Upper lobe of right lung (tissue), 1 donor: ENCODE data around the gene VWDE. TPM values are rescaled to one million over a fixed set of nuclear protein-coding genes. Genes with fewer than 3 reads are reported as not detected.

Source experiments
- ATAC-seq: fragments of 200-7000 bp; cut with Tn5 transposase; one replicate; pipeline ENCODE4 v1.9.1; 2020; ENCODE audit warnings: mild to moderate bottlenecking, moderate library complexity
- DNase-seq: peaks from one replicate; pipeline ENCODE4 v3.0.0-alpha.2; 2020
- H3K27ac ChIP-seq: fragments of 200-600 bp; one replicate; pipeline ENCODE4 v1.8.0; 2022
- H3K27me3 ChIP-seq: fragments of 200-600 bp; one replicate; pipeline ENCODE4 v1.8.0; 2022; ENCODE audit warnings: mild to moderate bottlenecking
- H3K36me3 ChIP-seq: fragments of 200-600 bp; one replicate; pipeline ENCODE4 v1.8.0; 2022
- H3K4me1 ChIP-seq: fragments of 200-600 bp; one replicate; pipeline ENCODE4 v1.8.0; 2022
- H3K4me3 ChIP-seq: fragments of 200-600 bp; one replicate; pipeline ENCODE4 v1.8.0; 2022; ENCODE audit warnings: mild to moderate bottlenecking
- H3K9me3 ChIP-seq: fragments of 200-600 bp; one replicate; pipeline ENCODE4 v1.8.0; 2022
- intact Hi-C: fragments of 100-400 bp; cut with DNase I; formaldehyde crosslinking; loops from one replicate; pipeline ENCODE4 v1.11.0; 2022
- total RNA-seq: library from RNA; stranded (reverse); fragmentation: NEBNext Ultra II Directional; extraction: Animal tissue kit (Norgen Biotek cat#: 25700); gene quantifications from one replicate; pipeline ENCODE4 v1.2.1, GENCODE V29; 2021
- TF ChIP-seq, protein P1 (sequence below): fragments of 200-600 bp; IDR thresholded peaks from one replicate; pipeline ENCODE4 v1.8.0; 2022; ENCODE audit warnings: antibody characterized with exemption
- donor health status: DM: no; HTN: yes; CAD: no; lungs with severe emphysema.

The VWDE gene
- total RNA-seq, 1 donor from 2014 or later = 0.90 TPM

DNA sequence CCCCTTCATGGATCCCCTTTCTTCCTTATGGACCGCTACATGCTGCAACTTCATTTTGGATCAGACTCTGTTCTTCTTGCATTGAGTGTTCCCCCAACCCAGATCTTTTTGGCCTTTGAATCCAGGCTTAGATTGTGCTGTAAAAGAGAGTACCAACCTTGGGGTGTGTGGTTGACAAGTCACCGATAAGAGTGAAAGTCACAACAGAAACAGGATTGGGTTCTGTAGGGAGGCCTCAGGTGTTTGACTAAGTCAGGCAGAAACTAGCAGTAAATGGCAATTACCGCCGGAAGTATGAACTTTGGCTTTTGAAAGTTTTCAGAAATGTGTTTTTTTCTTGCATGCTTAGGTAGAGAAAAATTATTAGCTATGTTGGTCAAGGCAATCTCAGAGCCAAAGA is 103.2 kb downstream of the VWDE start:
- no peak for ATAC-seq
- no peaks in the 10 kb centered on the region for H3K27me3 ChIP-seq

DNA sequence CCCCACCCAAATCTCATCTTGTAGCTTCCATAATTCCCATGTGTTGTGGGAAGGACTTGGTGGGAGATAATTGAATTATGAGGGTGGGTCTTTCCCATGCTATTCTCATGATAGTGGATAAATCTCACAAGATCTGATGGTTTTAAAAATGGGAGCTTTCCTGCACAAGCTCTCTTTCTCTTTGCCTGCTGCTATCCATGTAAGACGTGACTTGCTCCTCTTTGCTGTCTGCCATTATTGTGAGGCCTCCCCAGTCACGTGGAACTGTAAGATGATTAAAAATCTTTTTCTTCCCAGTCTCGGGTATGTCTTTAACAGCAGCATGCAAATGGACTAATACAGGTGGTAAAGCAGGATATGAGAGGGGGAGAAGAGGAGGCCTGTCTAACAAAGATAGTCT is 104.3 kb downstream of the VWDE start:
- Histone ChIP-seq H3K4me3 (no peak overlapping the region), H3K27me3 (no peaks in the 10 kb centered on the region), H3K36me3 (no peaks in the 10 kb centered on the region), H3K4me1 (no peaks in the 10 kb centered on the region), H3K9me3 (no peaks in the 10 kb centered on the region), H3K27ac (no peak overlapping the region)
- no peak for DNase-seq
- no peak for ATAC-seq
- intact Hi-C loops = no loop called here
- TF ChIP-seq, protein P1, sequence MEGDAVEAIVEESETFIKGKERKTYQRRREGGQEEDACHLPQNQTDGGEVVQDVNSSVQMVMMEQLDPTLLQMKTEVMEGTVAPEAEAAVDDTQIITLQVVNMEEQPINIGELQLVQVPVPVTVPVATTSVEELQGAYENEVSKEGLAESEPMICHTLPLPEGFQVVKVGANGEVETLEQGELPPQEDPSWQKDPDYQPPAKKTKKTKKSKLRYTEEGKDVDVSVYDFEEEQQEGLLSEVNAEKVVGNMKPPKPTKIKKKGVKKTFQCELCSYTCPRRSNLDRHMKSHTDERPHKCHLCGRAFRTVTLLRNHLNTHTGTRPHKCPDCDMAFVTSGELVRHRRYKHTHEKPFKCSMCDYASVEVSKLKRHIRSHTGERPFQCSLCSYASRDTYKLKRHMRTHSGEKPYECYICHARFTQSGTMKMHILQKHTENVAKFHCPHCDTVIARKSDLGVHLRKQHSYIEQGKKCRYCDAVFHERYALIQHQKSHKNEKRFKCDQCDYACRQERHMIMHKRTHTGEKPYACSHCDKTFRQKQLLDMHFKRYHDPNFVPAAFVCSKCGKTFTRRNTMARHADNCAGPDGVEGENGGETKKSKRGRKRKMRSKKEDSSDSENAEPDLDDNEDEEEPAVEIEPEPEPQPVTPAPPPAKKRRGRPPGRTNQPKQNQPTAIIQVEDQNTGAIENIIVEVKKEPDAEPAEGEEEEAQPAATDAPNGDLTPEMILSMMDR = no peak

More for the DNA sequence above, 103.2 kb downstream of the VWDE start:
- no peaks in the 10 kb centered on the region for H3K9me3 ChIP-seq
- no peak overlapping the region for H3K4me3 ChIP-seq
- H3K36me3 ChIP-seq = no peaks in the 10 kb centered on the region
- no peak for DNase-seq
- no peak overlapping the region for H3K27ac ChIP-seq
- no peaks in the 10 kb centered on the region for H3K4me1 ChIP-seq
- TF ChIP-seq, protein P1 = no peak
- intact Hi-C loops = no loop called here

DNA sequence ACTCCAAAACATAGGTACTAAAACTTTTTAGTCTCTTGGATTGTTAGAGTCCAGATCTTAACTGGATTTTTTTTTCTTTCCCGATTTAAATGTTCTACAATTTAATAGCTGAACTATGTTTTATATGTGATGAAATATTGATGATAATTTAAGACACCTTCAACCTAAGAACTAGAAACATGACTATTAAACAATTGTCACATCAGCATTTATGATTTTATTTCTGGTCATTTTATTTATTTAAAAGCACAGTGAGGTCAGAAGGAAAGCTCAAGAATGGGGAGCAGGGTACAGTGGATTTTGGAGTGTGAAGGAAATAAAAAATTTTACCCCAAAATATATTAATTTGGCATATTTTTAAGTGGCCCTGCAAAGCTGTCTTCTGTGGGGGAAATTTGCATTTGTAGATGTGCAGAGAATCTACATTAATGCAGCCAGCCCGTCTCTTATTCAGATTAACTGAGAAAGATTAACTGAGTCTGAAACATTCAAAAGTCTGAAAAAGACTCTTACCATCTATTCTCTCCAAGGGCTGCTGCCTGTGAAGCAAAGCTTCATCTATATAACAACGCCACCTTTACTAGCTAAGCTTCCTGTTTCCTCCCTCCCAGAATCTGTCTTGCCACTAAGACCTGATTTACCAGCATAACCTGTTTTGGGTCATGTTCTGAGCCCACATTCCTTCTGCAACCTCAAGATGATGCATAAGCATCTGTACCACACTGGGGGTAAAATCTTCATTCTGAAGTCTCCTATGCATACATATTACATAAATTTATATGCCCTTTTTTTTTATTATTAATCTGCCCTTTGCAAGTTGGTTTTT is 106.2 kb downstream of the VWDE start:
- Histone ChIP-seq H3K4me1 (no peaks in the 10 kb centered on the region), H3K4me3 (no peak overlapping the region), H3K27ac (no peak overlapping the region), H3K36me3 (no peaks in the 10 kb centered on the region), H3K27me3 (no peaks in the 10 kb centered on the region), H3K9me3 (no peaks in the 10 kb centered on the region)
- DNase-seq (no peak), ATAC-seq (no peak)
- TF ChIP-seq, protein P1 = no peak
- intact Hi-C loops = no loop called here

DNA sequence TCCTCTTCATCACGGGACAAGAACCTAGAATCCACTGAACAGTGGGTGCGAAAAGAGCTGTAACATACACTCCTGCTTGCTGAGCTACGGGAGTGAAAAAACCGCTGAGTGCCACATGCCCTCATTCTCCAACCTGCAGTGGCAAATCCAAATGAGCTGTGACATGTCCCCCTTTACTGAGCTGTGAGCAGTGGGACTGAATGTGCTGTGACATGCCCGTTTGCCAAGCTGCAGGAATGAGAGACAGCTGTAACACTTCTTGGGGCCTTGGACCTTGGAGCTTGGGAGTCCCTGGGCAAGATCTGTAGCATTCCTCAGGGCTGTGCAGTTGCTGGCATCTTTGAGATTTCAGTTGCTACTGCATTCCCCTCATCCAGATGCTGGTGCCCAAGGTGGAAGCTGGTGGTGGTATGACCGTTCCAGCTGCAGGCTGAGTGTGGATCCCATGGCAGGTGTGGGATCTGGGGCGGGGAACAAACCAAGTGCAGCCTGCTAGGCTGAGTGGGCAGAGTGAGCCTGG is 107.6 kb downstream of the VWDE start:
- intact Hi-C loops = no loop called here
- ATAC-seq = no peak
- Histone ChIP-seq H3K36me3 (no peaks in the 10 kb centered on the region), H3K27ac (no peak overlapping the region), H3K4me1 (no peaks in the 10 kb centered on the region), H3K27me3 (no peaks in the 10 kb centered on the region), H3K9me3 (no peaks in the 10 kb centered on the region), H3K4me3 (no peak overlapping the region)
- no peak for DNase-seq
- TF ChIP-seq, protein P1 = no peak

DNA sequence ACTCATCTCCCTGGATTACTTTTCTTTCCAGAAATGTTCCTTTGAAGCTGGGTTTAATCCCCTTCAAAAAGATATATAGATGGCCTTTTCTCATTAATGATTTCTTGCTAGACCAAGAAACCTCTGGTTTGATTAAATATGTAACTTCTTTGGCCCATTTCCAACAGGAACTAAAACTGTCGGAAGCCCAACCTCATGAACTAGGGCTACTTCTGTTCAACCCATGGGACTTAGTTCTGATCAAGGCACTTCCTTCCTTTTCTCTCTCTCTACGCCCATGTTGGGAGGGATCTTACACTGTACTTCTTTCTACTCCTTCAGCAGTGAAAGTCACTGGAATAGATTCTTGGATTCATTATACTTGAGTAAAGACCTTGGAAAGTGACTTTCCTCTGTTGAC is 109.0 kb downstream of the VWDE start:
- H3K4me1 ChIP-seq = no peaks in the 10 kb centered on the region
- intact Hi-C loops = no loop called here
- DNase-seq (no peak), ATAC-seq (peak; percentile 78)
- H3K27ac ChIP-seq = no peak overlapping the region
- H3K9me3 ChIP-seq = no peaks in the 10 kb centered on the region
- no peaks in the 10 kb centered on the region for H3K36me3 ChIP-seq
- no peak overlapping the region for H3K4me3 ChIP-seq
- TF ChIP-seq, protein P1 = no peak
- H3K27me3 ChIP-seq = no peaks in the 10 kb centered on the region
